Fibroblast of skin of left biceps (primary cell): Measurements from ENCODE around the gene SATL1.
"Not testable (repeated sequence)": the region's sequence is repeated elsewhere in the genome, so short reads cannot be mapped to it uniquely, and the experiment has no call there.

Experiments used
- DNase-seq, 2 experiments: peaks; one replicate each; pipeline ENCODE4 v3.0.0-alpha.2; 2013; ENCODE audit warnings: low read depth in 2 of 2

SATL1 gene

GRCh38 chrX:85243761-85244449 lies at the start of gene SATL1, which contains the start of gene ZNF711:
Gene SATL1 (minus strand): TSS chrX:85243779. CDS start chrX:85108968, 134,811 bp downstream.
Gene ZNF711 (plus strand): TSS chrX:85243991. CDS start chrX:85247573, 3,582 bp downstream.
- DNase-seq = peak; percentile 38 to 45

DNA sequence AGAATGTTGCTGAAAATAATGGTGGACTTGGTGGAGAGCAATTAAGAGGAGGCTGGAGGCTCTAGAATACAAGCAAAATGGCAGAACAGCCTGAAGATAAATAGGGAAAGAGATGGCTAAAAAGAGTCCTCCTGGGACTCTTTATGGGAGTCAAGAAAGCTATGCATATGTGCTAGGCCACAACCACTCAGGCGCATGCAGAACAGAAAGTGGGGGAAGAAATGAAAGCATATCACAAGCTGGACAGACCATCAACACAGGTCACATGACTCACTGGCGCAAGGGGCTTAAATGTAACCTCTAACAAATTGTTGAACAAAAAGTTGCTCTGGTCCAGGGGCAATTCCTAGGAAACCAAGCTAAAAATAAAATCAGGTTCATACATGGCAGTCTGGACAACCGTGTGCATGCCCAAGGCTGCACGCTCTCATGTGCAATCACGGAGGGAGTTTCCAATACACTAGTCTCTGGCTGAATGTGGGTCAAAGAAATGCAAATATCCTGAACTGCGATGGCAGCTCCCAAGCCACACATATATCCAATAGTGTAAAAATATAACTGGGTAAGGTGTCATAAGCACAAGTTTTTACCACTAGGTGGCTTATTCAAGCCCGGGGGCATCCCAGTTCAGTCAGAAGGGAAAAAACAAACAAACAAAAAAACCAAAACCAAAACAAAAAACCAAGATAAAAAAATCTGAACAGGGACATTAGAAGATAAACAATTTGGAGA lies 45.6 kb upstream of the SATL1 start:
- no peak for DNase-seq

- not testable (repeated sequence) for DNase-seq
Observed at GRCh38 chrX:85285286-85285685, 41.7 kb upstream of the SATL1 start.

GRCh38 chrX:85244450-85245211 lies 1.1 kb upstream of the SATL1 start:
- no peak for DNase-seq

DNA sequence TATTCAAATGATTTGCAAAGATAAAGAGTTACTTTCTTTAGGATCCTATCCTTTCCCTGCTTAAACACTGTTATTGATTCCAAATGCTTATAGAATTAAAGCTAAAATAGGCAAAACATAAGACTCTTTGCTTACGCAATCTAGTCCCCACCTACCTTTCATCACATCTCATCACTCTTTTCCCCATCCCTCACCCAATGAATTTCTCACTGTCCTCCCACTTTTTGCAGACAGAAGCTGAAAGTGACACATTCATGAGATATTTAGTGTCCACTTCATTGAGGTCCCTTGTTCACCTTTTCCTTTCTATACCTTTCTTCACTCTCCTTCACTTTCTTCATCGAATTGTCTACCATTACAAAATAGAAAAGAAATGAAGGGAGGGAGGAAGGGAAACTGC lies 424 bp downstream of the SATL1 start:
- DNase-seq = no peak

DNA sequence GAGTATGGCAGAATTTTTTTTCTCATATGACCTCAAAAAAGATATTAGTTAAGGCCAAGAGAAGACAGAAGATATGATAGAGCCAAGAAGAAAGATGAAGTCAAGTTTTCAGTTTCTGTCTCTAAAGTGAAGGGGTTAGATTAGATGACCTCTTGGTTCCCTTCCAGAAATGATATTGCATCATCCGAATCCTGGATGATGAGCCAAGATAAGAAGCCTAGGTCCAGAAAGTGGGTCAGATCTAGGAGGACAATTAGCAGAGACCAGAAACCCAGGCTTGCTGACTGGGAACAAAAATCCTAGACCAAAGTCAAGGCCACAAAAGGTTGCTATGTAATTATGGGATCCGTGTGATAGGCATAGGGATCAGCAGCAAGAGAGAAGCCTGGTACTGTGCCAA lies 20.2 kb downstream of the SATL1 start:
- DNase-seq = no peak

DNA sequence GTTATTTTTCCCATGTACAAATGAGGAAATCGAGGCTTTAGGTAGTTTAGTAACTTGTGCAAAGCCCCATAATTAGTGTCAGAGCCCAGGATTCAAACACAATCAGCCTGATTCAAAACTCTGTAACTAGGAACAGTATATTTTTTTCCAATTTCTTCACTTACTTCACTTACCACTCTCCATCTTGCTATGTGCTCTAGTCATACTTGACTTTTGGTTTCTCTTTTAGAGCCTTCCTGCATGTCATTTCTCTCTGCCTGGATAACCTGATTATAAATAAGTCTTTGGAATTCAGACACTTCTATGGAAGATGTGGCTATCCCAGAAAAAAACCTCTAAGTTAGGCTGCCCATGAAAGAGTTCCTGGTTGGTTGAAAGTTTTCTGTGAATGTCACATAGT lies 22.2 kb downstream of the SATL1 start:
- no peak for DNase-seq

GRCh38 chrX:85215946-85216345 lies 27.6 kb downstream of the SATL1 start:
- no peak for DNase-seq

DNA sequence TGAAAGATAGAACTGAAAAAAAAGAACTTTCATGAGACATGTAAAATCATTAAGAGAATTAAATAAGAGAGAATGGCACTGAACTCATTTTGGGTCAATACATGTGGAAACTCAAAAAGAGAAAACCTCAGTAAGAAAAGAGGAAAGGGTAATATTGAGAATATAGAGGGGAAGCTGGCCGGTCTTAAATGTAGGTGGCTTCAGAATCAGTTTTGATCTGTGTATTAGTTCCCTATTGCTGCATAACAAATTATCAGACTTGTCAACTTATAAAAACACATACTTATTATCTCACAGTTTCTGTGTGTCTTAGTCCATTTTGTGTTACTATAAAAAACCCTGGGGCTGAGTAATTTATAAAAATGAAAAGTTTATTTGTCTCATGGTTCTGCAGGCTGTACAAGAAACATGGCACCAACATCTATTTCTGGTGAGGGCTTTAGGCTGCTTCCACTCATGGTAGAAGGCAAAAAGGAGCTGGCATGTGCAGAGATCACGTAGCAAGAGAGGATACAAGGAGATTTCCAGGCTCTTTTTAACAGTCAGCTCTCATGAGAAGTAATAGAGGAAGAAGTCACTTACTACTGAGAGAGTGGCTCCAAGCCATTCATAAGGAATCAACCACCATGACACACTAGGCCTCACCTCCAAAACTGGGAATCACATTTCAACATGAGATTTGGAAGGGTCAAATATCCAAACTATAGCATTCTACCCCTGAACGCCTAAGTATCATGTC lies 29.6 kb downstream of the SATL1 start:
- DNase-seq = no peak

- DNase-seq = no peak
Observed at GRCh38 chrX:85203461-85203970, 40.1 kb downstream of the SATL1 start.

DNA sequence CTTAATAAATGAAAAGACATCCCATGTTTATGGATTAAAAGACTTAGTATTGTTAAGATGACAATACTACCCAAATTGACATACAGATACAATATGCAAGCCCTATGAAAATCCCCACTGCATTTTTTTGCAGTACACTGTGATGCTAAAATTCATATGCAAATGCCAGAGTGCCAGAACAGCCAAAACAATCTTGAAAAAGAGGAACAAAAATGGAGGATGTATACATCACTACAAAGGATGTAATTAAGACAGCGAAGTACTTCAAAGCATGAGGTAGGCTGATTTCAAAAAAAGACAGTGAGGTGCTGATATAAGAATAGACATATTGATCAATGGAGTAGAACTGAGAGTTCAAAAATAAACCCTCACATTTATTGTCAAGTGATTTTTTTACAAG lies 47.3 kb downstream of the SATL1 start:
- DNase-seq = no peak

- no peak for DNase-seq
Observed at GRCh38 chrX:85159644-85160043, 83.9 kb downstream of the SATL1 start.

- no peak for DNase-seq
Observed at GRCh38 chrX:85140964-85141363, 102.6 kb downstream of the SATL1 start.

- DNase-seq = no peak
Observed at GRCh38 chrX:85139422-85139821, 104.2 kb downstream of the SATL1 start.

DNA sequence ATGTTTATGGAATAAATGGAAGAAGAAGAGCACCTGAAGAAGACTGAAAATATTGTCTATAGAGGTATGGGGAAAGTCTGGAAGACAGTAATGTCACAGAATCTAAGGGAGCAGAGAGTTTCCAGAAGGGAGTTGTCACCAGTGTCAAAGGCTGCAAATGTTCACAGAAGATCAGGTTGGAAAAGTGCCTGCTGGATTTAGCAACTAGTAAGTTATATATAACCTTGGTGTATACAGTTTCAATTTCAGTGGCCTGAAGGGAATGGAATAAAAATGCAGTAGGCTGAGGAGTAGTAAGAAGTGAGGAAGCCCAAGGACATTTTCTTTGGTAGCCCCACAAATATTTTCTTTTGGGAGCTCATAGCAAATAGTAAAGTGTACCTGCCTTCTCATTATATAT lies 107.2 kb downstream of the SATL1 start:
- DNase-seq = no peak

DNA sequence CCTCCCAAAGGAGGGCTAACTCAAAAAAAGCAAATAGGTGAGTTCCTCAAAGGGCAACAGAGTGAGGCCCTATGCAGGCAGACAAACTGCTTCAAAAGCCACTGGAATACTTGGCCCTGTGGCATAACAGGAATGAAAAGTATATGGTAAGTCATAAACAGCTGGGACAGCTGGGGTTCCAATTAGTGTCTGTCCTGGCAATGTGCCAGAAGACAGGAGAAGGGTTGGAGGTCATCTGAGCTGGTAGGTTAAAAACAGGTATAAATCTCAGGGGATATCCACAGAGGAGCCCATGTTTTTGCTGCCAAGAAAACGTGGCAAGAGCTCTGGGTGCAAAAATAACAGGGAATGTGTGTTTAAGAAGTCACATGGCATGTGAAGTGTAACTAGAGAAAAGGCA lies 128.3 kb downstream of the SATL1 start:
- no peak for DNase-seq

DNA sequence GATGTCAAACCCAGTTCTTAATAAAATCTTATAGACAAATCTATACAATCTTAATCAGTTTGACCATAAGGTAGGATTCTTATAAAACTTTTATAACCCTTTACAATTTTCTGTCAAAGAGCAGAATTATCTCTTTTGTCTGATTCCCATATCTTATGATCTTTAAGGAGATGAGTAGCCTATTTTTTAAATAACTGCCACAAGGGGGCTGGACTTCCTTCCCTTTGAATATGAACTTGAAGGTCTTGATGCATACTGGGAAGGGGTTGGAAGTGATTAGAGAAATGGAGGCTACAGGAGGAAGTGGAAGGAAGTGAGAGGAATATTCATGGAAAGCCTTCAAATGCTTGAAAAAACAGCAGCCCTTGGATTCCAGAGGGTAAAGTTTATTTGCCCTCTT lies 128.8 kb downstream of the SATL1 start:
- DNase-seq = no peak

DNA sequence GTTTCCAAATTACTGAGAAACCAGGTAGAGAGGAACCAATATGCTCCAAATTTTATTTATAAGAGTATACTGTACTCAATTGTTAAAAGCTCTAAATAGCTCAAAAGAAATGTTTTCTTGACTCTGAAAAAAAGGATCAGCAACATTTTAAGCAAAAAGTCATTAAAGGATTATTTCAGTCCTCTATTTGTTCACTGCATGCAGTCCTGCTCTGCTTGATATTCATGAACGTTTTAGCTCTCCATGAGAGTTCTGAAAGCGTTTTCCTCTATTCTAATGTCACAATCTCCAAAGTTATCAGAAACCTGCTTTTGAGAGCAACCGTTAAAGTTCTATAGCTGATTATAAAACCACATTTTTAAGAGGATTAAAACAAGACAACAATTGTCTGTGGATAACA lies 129.4 kb downstream of the SATL1 start:
- DNase-seq = no peak

DNA sequence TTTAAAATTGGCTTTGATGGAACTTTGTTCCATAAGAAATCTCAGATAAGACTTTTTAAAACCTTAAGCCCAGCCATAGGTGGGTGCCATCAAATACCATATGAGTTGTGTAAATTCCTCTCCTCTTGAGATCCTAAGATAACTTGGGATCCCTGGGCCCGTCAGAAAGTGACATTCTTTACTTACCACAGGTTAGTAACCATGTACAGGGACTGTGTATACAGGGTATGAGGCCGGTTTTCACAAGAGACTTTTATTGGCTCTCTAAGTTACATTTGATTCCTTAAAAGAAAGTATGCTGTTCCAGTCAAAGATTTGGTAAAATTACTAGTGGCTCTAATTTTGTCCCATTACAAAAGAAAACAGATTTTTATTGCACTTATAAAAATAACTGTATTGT lies 129.8 kb downstream of the SATL1 start:
- DNase-seq = no peak

DNA sequence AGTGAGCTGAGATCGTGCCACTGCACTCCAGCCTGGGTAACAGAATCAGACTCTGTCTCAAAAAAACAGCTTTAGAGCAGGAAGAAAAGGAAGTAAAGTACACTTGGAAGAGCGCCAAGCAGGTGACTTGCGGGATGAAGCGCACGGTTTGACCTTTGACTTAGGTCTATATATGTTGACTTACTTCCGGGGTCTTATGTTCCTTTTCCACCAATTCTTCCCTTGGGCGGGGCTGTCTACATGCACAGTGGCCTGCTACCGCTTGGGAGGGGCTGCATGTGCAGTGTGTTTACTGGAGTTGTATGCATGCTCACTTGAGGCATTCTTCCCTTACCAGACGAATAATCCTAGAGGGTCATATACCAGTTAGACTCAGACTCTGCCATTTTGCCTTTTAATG lies 131.3 kb downstream of the SATL1 start:
- no peak for DNase-seq

DNA sequence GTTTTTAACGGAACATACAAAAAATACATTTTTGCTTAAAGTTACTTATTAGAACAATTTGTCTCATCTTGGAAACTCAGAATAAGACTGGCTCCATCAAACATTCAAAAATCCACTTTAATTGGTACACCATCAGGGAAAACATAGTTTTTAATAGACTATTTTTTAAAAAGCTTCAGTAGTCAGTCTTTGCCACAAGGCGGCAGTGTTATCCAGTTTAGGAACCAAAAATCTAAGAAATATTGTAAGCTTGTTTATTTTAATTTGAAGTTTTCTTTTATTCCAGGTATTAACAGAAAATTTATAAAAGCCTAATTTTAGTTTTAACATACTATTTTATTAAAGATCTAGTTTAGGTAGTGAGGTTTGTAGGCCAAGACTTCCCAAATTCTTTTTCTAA lies 132.2 kb downstream of the SATL1 start:
- DNase-seq = no peak

GRCh38 chrX:85109235-85109634 lies 134.3 kb downstream of the SATL1 start:
- DNase-seq = no peak
